HG03159 (cell line): ENCODE data around the gene RAP1GDS1.
A peak's percentile ranks its signal among the peaks of the same experiment; 100 is the strongest.
"Not testable (repeated sequence)": the region's sequence is repeated elsewhere in the genome, so short reads cannot be mapped to it uniquely, and the experiment has no call there.

ENCODE experiments used
- ATAC-seq: cut with Tn5 transposase; IDR thresholded peaks from one replicate; pipeline ENCODE4 v1.9.1; 2021; ENCODE audit warnings: mild to moderate bottlenecking, moderate library complexity; ENCODE audit not compliant: unreplicated experiment

The RAP1GDS1 gene

GRCh38 chr4:98421111-98421510 lies 159.9 kb downstream of the RAP1GDS1 start:
- ATAC-seq: no peak

DNA sequence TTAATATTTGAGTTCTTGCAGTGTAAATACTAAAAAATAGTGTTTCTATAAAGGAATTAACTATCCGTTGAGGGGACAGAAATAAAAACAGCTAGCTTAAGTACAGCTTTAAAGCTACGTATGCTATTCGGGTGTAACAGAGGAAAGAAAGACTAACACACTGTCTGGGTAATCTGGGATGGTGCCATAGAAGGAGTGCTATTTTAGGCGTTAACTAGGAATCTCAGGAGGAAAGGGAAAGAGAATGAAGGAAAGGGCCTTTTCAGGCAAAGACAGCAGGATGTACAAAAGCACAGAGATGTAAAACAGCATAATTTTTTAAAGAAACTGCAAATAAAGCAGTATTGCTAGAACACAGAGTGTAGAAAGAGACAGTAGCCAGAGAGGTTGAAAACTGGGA lies 161.8 kb downstream of the RAP1GDS1 start:
- no peak for ATAC-seq

DNA sequence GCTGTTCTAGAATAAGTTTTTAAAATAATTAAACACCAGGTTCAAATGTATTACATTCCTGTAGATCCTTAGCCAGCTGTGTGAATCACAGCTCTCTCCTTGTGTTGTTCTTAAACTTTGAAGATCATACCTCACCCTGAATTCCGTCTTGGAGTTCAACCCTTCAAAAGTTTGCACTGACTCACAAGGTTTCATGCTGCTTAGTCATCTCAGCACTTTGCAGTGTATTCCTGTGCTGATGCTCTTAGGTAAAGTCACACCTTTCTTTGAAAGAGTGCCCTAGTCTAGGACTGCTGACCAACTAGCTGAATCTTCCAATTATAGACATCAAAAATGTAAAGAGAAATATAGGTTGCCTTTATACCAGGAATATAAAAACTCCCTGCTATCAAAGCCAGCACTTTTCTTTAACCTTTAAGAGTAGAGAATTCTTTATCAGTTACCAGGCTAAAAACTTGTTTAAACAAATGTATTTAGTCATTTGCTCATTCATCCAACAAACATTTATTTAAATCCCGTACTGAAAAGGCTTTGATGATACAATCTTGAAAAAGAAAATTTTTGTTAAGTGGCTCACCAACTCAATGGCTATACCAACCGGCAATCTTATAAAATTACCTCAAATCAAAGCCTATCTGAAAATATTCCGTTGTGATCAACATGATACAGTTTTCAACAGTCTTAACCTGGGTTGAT lies 169.7 kb downstream of the RAP1GDS1 start:
- ATAC-seq: no peak

DNA sequence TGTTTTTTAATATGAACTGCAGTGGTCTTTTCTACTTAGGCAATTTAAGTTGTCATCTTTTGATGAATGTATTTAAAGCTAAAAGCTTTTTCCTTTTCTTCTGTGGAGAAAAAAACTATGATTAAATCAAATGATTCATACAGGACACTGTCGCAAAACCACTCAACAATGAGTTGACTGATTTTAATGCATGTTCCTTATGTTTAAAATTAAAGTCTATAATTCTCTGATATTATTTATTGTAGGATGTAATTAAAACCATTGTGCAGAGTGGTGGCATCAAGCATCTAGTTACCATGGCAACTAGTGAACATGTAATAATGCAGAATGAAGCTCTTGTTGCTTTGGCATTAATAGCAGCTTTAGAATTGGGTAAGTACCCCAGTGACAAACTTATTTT lies 172.5 kb downstream of the RAP1GDS1 start:
- ATAC-seq: no peak

- ATAC-seq: no peak
Measured at GRCh38 chr4:98434816-98435215, 173.6 kb downstream of the RAP1GDS1 start.

- ATAC-seq: no peak
Measured at GRCh38 chr4:98444371-98444770, 183.2 kb downstream of the RAP1GDS1 start.

DNA sequence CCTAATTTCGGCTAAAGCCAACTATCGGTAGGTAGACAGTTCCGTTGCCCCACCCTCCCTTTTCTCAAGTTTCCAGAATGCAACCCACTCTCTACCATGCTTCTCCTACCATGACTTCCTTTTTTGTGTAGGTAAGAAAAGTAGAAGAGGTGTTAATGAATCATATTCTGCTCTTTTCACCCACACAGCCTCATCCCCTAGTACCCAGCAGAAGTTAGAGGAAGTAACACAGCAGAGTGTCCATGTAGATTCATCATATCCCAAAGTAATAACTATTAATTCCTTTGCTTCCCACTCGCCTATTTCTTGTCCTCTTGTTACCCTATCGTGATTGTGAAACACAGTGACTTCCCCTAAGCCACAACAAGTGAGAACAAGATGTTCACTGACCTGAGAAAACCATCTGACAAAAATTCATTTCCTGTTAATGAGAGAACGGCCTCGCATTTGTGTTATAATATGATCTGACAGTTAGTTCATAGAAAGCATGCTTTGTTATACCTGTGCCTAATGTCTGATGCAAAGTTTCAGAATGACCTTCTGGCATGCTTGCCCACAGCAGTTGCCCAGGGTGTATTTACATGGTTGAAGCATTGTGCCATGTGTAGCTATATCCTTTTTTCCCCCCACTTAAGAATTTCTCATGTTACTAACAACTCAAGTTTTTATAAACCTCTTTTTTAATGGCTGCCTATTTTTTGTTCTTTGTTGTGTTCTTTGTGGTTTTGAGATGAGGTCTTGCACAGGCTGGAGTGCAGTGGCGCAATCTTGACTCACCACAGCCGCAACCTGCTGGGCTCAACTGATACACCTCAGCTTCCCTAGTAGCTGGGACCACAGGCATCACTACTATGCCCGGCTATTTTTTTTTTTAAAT lies 185.6 kb downstream of the RAP1GDS1 start:
- ATAC-seq: peak; percentile 84

DNA sequence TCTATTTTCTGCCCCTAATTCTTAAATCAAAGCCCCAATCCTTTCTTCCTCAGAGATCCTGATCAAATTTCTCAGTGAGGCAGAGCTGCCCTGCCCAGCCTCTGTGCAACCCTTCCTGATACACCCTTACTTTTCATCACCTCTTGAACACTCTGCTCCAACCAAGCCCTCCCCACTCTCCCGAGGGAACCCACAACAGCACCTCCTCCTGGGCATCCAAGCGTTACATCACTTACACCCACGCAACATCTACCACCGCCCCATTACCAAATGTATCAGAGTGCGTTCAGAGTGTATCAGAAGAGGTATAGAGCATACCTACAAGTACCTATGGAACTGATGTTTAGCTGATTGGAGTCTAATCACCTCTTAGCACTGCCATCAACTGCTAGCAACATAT lies 186.5 kb downstream of the RAP1GDS1 start:
- ATAC-seq: no peak

- no peak for ATAC-seq
Measured at GRCh38 chr4:98448908-98449307, 187.7 kb downstream of the RAP1GDS1 start.

DNA sequence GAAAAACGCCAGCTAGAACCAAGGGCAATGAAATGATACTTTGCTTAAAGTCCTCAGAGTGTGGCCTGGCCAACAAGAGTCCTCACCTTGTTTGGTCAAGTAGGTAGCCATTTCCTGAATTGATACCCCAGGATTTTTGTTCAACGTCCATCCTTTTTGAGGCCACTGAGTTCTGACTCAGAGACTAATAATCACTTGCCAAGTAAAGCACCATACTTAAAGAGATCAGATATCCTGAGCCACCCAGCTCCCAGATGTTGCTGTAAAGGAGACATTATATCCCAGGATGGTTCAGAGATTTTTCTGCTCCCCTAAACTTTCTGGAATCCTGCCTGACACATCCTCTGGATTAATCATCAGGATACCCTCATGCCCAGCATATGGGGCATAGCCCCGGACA lies 190.9 kb downstream of the RAP1GDS1 start:
- no peak for ATAC-seq

GRCh38 chr4:98457422-98457821 lies 196.2 kb downstream of the RAP1GDS1 start:
- ATAC-seq: not testable (repeated sequence)

- ATAC-seq: not testable (repeated sequence)
Measured at GRCh38 chr4:98461121-98461865, 200.1 kb downstream of the RAP1GDS1 start.

DNA sequence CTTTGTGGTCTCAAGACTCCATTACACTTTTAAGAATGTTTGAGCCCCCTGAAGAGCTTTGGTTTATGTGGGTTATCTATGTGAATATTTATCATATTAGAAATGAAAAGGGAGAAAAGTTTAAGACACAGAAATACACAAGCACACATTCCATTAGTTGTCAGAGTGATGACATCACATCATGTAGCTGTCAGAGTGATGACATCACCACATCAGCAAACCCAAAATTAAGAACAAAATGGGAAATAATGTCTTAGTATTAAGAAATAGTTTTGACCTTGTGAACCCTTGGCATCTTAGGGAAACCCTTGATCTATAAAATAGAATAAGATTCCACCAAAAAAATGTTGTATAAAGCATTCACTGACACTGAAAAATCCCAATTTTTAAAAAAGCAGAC lies 201.3 kb downstream of the RAP1GDS1 start:
- ATAC-seq: no peak

DNA sequence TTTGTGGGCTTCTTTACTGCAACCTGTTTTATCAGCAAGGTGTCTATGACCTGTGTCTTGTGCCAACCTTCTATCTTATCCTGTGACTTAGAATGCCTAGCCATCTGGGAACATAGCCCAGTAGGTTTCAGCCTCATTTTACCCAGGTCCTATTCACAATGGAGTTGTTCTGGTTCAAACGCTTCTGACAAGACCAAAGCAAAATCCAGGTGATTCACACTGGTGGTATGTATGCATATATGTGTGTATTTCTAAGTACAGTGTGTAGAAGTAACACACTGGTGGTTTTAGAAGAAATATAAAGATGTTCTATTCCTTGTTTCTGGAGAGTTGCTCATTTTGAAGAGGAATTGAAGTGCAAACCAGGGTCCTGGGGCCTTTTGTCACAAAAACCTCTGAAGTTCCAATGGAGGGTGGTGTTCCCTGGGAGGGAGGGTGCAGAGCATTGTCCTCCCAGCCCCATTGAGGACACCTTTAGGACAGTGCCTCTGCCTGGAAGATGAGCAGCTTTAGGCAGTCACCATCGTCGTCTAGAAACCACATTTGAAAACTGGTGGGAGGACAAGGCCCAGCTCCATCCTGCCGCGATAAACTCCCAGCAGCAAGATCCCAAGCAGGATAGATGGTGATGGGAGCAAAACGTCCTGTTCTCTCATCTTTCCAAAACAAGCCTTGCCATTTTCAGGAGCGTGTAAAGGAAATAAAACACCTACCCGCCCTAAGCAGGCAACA lies 205.8 kb downstream of the RAP1GDS1 start:
- ATAC-seq: no peak

DNA sequence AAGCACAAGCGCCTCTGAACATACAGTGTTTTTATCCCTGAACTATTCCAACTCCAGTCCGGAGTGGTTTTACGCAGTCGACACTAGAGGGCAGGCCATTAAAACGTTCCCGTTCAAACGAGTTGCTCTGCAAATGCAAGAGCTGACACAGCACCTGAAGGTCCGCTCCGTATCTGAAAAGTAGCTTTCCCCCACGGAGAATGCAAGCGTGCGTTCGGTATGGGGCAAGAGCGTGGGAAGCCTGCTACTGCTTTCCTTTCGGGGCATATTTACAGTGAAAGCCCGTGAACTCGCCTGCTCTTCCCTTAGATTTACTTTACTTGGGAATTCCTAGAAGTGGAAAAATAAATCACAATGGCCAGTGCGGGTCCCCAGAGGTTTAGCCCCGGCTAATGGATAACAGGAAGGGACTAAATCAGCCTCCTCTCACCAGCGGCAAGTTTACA lies 206.5 kb downstream of the RAP1GDS1 start:
- ATAC-seq: peak; percentile 95

DNA sequence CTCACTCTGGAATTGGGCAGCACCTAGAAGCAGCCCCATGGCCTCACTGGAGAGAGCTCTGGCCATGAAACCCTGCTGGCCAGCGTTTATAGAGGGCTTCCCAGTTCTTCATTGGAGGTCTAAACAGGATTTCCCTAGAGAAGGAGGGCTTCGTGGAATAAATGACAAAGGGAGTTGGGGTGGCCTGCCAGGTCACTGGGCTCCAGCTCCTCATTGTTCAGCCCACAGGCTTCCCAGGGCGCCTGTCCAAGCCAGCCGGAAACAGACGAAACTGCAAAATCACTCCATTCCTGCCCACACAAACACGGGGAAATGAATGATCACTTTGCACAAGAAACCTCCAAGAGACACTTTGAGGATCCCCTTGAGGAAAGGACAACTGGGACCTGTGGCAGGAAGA lies 207.5 kb downstream of the RAP1GDS1 start:
- ATAC-seq: no peak

DNA sequence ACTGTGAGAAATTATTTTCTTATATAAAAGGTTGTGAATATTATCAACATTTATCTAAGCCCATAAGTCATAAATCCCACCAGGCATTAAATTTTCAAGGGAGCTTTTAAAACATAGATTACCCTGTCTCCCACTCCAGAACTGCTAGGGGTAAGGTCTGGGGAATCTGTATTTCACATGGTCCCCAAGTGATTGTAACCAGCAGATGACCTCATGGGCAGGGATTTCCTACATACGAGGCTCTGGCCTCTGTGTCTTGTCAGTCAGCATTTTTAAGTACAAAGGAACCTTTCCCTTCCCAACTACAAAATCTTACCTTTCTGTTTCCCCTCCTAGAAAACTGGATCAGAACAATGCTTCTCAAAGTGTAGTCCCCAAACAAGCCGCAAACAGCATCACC lies 208.6 kb downstream of the RAP1GDS1 start:
- ATAC-seq: no peak

- ATAC-seq: no peak
Measured at GRCh38 chr4:98470366-98470765, 209.2 kb downstream of the RAP1GDS1 start.

DNA sequence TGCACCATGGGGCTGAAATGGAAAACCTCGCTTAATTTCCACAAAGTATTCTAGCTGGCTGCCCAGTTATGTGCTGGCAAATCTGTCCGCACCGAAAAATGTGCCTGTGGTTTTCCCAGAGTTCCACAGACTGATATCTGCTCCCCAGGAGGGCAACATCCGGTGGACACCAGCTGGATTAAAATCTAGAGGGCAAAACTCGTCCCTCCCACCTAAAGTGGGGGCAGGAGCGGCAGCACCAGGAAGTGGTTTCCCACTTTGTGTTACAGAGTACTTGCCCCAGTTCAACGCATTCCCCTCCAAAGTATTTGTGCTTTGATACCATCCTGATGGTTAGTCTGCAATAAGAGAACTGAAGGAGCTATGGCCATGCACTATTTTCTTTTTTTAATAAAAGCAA lies 209.6 kb downstream of the RAP1GDS1 start:
- no peak for ATAC-seq

GRCh38 chr4:98473046-98473445 lies 211.9 kb downstream of the RAP1GDS1 start:
- no peak for ATAC-seq

DNA sequence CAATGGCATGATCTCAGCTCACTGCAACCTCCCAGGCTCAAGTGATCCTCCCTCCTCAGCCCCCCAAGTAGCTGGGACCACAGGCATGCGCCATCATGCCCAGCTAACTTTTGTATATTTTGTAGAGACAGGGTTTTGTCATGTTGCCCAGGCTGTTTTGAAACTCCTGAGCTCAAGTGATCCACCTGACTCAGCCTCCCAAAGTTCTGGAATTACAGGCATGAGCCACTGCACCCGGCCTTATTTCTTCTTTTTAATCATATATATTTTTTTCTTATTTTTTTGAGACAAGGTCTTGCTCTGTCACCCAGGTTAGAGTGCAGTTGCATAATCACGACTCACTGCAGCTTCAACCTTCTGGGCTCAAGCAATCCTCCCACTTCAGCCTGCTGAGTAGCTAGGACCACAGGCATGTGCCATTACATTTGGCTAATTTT lies 213.2 kb downstream of the RAP1GDS1 start:
- no peak for ATAC-seq
